Stomach (tissue), 4 donors: ENCODE measurements around the gene FUT6.

Source experiments
- CTCF ChIP-seq, 7 experiments: fragments of 450-650 bp in 4 of 7; fragments of 200-600 bp in 3 of 7; sonication (generic) in 3 of 7; IDR thresholded peaks; one replicate each; pipeline ENCODE4 v1.5.1; 2016 to 2019; ENCODE audit warnings: antibody characterized with exemption in 7 of 7, control low read depth in 2 of 7, mild to moderate bottlenecking in 1 of 7
- POLR2A ChIP-seq, 4 donors: fragments of 450-650 bp; IDR thresholded peaks; one replicate each; pipeline ENCODE4 v1.6.1; 2016; ENCODE audit warnings: antibody characterized with exemption in 4 of 4, control low read depth in 2 of 4, mild to moderate bottlenecking in 1 of 4, moderate library complexity in 1 of 4

GRCh38 chr19:5843295-5843927 lies 3.9 kb upstream of the FUT6 start:
- no peak for TF ChIP-seq POLR2A (IDR thresholded peaks at IDR 0.05)
- TF ChIP-seq CTCF (IDR thresholded peaks at IDR 0.05) = no peak
